NCI-H2171 (cell line): ENCODE data around the gene ERVK3-1.
A peak's percentile ranks its signal among the peaks of the same experiment; 100 is the strongest.
"Not testable (repeated sequence)": the region's sequence is repeated elsewhere in the genome, so short reads cannot be mapped to it uniquely, and the experiment has no call there.

Source experiments
- DNase-seq: peaks from one replicate; lab custom pipeline; 2025; lab: John Stamatoyannopoulos, UW

Gene ERVK3-1

GRCh38 chr19:58305065-58305931 is at the start of gene ERVK3-1:
TSS of gene ERVK3-1 (plus strand) at chr19:58305377. CDS start at chr19:58312169, 6,792 bp downstream.
- DNase-seq, result peak; percentile 95

GRCh38 chr19:58258259-58258658 is 46.9 kb upstream of the ERVK3-1 start:
- DNase-seq, result not testable (repeated sequence)

GRCh38 chr19:58261600-58261967 is 43.6 kb upstream of the ERVK3-1 start:
- DNase-seq, result no peak

- DNase-seq, result no peak
Observed at GRCh38 chr19:58261968-58262921, 42.9 kb upstream of the ERVK3-1 start.

DNA sequence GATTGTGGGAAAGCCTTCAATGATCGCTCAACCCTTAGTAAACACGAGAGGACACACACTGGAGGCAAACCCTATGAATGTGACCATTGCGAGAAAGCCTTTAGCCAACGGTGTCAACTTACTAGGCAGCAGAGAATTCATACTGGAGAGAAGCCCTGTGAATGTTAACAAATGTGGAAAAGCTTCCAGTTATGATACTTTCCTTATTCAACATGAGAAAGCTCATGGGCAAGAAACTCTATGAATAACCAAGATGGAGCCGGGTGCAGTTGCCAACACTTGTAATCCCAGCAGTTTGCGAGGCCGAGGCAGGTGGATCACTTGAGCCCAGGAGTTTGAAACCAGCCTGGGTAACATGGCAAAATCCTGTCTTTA is 42.3 kb upstream of the ERVK3-1 start:
- no peak for DNase-seq

DNA sequence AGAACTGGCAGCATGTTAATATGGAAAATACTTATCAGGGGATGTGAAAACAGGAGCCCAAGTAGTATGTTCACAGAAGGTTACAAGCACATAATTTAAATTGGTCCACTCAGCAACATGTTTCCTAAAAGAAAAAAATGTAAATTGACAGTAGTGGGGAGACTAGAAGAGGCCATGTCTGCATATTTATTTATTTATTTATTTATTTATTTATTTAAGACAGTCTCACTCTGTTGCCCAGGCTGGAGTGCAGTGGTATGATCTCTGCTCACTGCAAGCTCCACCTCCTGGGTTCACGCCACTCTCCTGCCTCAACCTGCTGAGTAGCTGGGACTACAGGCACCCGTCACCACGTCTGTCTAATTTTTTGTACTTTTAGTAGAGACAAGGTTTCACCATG is 40.1 kb upstream of the ERVK3-1 start:
- no peak for DNase-seq

GRCh38 chr19:58268344-58268743 is 36.8 kb upstream of the ERVK3-1 start:
- DNase-seq, result no peak

DNA sequence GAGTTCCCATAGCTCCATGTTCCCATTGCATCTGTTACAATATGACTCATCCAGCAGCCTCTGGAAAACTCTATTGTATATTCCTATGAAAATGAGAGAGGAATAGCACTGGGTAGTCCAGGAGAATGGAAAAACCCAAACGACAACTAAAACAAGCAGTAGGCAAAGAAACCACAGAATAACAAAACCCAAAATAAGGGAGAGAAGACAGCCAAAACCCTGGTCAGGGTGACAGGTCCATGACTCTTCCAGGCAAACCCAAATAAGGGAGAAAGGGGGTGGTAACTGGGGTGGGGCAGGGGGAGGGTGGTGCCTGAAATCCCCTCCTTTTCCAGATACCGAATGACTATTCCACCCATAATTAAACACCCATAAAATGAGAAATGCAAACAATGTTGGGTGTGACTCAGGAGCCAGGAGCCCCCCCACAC is 30.4 kb upstream of the ERVK3-1 start:
- no peak for DNase-seq

DNA sequence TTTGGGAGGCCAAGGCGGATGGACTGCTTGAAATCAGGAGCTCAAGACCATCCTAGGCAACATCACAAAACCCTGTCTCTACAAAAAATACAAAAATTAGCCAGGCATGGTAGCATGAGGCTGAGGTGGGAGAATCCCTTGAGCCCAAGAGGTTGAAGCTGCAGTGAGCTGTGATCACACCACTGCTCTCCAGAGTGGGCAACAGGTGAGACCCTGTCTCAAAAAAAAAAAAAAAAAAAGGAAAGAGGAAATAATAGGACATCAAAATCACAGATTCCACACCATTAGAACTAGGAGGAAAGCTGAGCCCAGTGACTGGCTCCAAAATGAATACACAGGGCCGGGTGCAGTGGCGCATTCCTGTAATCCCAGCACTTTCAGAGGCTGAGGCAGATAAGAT is 29.6 kb upstream of the ERVK3-1 start:
- no peak for DNase-seq

DNA sequence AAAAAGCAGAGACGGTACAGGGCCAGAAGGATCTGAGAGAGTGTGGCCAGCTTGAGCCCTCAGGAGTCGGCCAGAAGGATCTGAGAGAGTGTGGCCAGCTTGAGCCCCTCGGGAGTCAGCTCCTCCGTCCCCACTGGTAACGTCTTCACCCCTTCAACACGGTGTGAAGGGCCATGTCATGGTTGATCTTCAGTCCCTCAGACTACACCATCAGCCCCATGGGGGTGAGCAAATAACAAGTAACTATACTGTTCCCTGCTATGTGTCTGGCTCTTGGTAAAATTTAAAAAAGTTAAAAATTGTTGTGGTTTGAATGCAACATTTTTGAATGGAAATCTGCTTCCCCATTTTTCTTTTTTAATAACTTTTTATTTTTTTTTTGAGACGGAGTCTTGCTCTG is 28.0 kb upstream of the ERVK3-1 start:
- DNase-seq, result no peak

DNA sequence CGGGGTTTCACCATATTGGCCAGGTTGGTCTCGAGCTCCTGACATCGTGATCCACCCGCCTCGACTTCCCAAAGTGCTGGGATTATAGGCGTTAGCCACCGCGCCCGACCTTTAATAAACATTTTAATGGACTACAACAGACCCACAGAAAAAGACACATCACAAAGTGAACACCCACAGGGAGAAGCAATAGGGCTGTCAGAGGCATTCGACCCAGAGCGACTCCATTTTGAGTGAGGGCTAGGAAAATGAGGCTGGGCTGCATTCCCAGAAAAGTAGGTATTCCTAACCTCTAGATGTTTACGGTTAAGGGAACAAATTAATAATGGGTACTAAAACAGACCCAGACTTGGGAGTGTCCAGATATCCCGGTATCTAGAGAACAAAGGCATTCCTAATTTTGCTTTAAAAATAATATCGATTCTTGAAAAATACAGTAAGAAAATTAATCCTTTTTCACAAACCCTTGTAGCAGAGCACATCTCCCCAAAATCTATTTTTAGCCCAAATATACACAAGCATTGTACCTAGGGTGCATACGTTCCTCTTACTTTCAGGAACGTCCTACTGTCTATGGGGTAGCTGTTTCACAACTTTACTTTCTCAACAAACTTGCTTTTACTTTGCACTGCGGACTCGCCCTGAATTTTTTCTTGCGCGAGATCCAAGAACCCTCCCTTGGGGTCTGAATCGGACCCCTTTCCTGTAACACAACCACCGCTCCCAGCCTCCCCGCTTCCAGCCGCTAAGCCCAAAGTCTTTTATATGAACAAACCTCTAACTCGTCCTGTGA is 27.2 kb upstream of the ERVK3-1 start:
- DNase-seq, result no peak

DNA sequence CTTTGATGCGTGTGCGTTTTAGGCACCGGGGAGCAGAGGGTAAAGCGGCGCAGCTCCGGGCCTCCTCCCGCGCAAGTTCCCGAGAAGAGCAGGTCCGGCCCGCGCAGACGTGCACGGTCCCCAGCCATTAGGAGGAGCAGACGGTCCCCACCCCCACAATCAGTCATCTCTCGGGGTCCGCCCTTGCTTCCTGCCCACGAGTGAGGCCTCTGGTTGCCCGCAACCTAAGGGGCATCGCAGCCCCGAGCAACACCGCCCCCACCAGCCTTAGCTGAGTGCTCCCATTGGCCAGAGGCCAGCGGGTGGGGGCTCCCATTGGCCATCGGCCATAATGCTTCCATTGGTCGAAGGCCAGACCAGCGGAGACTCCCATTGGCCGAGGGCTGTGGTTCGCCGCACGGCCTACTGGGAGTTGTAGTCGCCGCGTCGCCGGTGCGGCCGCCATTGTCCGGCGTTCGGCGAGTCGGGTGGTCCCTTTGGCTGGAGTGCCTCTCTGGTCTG is 26.6 kb upstream of the ERVK3-1 start, which contains the start of gene ZNF8:
TSS of gene ZNF8 (plus strand) at position 415 of the 501 bp plus-strand sequence. CDS start 127 bp downstream, outside the sequence.
- peak; percentile 98 for DNase-seq

GRCh38 chr19:58279042-58279924 is 25.9 kb upstream of the ERVK3-1 start:
- peak; percentile 50 for DNase-seq

- no peak for DNase-seq
Observed at GRCh38 chr19:58279925-58280316, 25.3 kb upstream of the ERVK3-1 start.

- no peak for DNase-seq
Observed at GRCh38 chr19:58284199-58284598, 21.0 kb upstream of the ERVK3-1 start.

DNA sequence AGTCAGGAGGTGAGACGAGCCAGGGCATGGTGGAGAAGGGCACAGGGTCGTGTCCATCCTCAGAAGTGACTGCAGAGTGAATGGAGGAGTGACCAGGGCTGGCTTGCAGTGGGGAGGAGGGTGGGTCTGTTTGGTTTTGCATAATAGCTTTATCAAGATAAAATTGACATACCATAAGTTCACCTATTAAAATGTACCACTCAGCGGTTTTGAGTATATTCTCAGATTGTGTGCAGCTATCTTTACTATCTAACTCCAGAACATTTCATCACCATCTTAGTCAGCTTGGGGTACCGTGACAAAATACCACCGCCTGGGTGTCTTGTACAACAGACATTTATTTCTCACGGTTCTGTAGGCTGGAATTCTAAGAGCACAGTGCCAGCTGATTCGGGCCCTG is 13.2 kb upstream of the ERVK3-1 start:
- DNase-seq, result no peak

DNA sequence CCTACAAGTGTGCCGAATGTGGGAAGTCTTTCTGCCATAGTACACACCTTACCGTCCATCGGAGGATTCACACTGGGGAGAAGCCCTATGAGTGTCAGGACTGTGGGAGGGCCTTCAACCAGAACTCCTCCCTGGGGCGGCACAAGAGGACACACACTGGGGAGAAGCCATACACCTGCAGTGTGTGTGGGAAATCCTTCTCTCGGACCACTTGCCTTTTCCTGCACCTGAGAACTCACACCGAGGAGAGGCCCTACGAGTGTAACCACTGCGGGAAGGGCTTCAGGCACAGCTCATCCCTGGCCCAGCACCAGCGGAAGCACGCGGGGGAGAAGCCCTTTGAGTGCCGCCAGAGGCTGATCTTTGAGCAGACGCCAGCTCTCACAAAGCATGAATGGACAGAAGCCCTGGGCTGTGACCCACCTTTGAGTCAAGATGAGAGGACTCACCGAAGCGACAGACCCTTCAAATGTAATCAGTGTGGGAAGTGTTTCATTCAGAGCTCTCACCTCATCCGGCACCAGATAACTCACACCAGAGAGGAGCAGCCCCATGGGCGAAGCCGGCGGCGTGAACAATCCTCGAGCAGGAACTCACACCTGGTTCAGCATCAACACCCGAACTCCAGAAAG is 10.3 kb upstream of the ERVK3-1 start:
- DNase-seq, result no peak

DNA sequence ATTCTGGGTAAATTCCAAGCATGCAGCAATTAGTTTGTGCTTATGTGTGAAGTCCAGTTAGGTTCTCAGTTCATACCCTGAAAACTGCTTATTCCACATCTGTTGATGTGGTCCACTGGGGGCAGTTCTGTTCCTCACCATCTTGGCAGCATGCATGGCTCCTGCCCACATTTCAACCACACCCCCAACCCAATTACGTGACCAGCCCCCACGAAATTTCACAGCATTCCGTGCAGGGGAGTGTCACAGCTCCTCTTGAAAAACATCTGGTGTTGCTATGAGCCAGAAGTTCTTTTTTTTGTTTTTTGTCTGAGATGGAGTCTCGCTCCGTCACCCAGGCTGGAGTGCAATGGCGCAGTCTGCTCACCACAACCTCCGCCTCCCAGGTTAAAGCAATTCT is 9.1 kb upstream of the ERVK3-1 start:
- DNase-seq, result no peak

- no peak for DNase-seq
Observed at GRCh38 chr19:58300620-58301019, 4.6 kb upstream of the ERVK3-1 start.

DNA sequence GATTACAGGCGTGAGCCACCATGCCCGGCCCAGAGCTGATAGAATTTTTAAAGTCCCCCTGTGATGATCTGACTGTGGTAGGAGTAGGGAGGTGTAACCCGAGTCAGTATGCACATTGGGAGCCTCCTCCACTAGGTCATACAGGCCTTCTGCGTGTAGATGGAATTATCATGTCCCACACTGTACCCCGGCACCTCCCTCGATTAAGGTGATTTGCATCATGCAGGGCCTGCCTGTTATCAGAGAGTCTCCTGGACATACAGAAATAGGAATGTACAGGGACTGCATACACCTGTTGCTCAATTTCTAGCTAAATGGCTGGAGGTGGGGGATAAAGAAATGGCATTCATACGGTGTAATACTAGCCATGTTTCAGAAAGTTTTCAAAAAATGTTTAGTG is 922 bp upstream of the ERVK3-1 start:
- no peak for DNase-seq
